Endothelial cell of umbilical vein (primary cell): ENCODE measurements around the gene BAG2. TPM values are rescaled to one million over a fixed set of nuclear protein-coding genes. Genes with fewer than 3 reads are reported as not detected.

ENCODE experiments used
- BruUV-seq: library from RNA; stranded (reverse); fragments of 400-500 nt; replicated peaks from 2 replicates; lab custom pipeline; 2021; lab: Mats Ljungman, UMichigan
- CTCF ChIA-PET: fragments of 300-600, 350-600 bp; sonication (Branson Sonifier 250); formaldehyde crosslinking; loops from one replicate; lab custom pipeline; 2021; ENCODE audit warnings: antibody characterized with exemption, inconsistent platforms; lab: Charles Lee
- POLR2A ChIA-PET: fragments of 300-600, 350-600 bp; sonication (Branson Sonifier 250); formaldehyde crosslinking; loops from one replicate; lab custom pipeline; 2021; ENCODE audit warnings: antibody characterized with exemption, inconsistent platforms; lab: Charles Lee
- DNase-seq: peaks from one replicate; pipeline ENCODE4 v3.0.0-alpha.2; 2011; ENCODE audit warnings: low read depth, low spot score
- FAIRE-seq: peaks from 2 replicates; lab custom pipeline; 2011; peaks lifted over from hg19 to GRCh38; lab: Jason Lieb, UNC
- H2AFZ ChIP-seq: 2 replicates; pipeline ENCODE4 v1.6.0; 2012; ENCODE audit warnings: low read depth, low read length, control low read depth, inconsistent platforms
- H3K27ac ChIP-seq: 2 replicates; pipeline ENCODE4 v1.5.1; 2011; ENCODE audit warnings: low read depth, mild to moderate bottlenecking, control low read depth, low read length, moderate library complexity; ENCODE audit not compliant: insufficient read depth
- H3K27me3 ChIP-seq, 2 experiments: 2 replicates each; pipeline versions ENCODE4 v1.6.0 to v1.6.1; 2011; ENCODE audit warnings: low read length in 2 of 2, mixed read lengths in 1 of 2; ENCODE audit not compliant: control insufficient read depth in 2 of 2, insufficient read depth in 2 of 2
- H3K36me3 ChIP-seq, 2 experiments: 2 replicates in 1 of 2; 3 replicates in 1 of 2; pipeline ENCODE4 v1.5.1; 2011; ENCODE audit warnings: low read length in 2 of 2, mild to moderate bottlenecking in 1 of 2, moderate library complexity in 1 of 2; ENCODE audit not compliant: control insufficient read depth in 2 of 2, insufficient read depth in 2 of 2; ENCODE audit errors: extremely low read depth in 1 of 2
- H3K4me1 ChIP-seq: 3 replicates; pipeline ENCODE4 v1.5.1; 2011; ENCODE audit warnings: mild to moderate bottlenecking, low read length; ENCODE audit not compliant: control insufficient read depth, insufficient read depth; ENCODE audit errors: extremely low read depth
- H3K4me2 ChIP-seq: 2 replicates; pipeline ENCODE4 v1.6.1; 2011; ENCODE audit warnings: low read length, control low read depth, mixed read lengths; ENCODE audit not compliant: insufficient read depth
- H3K4me3 ChIP-seq, 3 experiments: fragments of 200-600 bp in 1 of 3; sonication (generic), shearing (Covaris generic) in 1 of 3; replicated peaks in 1 of 3; 2 replicates each; pipeline ENCODE4 v1.5.1; 2011 to 2016; ENCODE audit warnings: control low read depth in 3 of 3, low read length in 3 of 3, mild to moderate bottlenecking in 2 of 3, inconsistent platforms in 1 of 3, low read depth in 1 of 3, moderate library complexity in 1 of 3; ENCODE audit not compliant: insufficient read depth in 1 of 3
- H3K79me2 ChIP-seq: 2 replicates; pipeline ENCODE4 v1.6.0; 2012; ENCODE audit warnings: low read length, inconsistent platforms; ENCODE audit not compliant: control insufficient read depth, insufficient read depth
- H3K9ac ChIP-seq: replicated peaks from 2 replicates; pipeline ENCODE3; 2011; ENCODE audit warnings: low read length, control low read depth; ENCODE audit not compliant: insufficient read depth; ENCODE audit errors: extremely low read depth
- H3K9me1 ChIP-seq: replicated peaks from 3 replicates; pipeline ENCODE4 v1.6.0; 2011; ENCODE audit warnings: mild to moderate bottlenecking, low read length; ENCODE audit not compliant: control insufficient read depth, insufficient read depth; ENCODE audit errors: extremely low read depth
- H3K9me3 ChIP-seq: replicated peaks from 2 replicates; pipeline ENCODE4 v1.5.1; 2012; ENCODE audit warnings: low read length, inconsistent platforms; ENCODE audit not compliant: control insufficient read depth, insufficient read depth
- H4K20me1 ChIP-seq: replicated peaks from 2 replicates; pipeline ENCODE3; 2011; ENCODE audit warnings: mild to moderate bottlenecking, low read length; ENCODE audit not compliant: control insufficient read depth, insufficient read depth; ENCODE audit errors: extremely low read depth
- CTCF ChIP-seq, 2 donors: IDR thresholded peaks; 1 replicate in 1 of 2; 2 replicates in 1 of 2; pipeline ENCODE4 v1.5.1; 2011; ENCODE audit warnings: low read length in 2 of 2, mild to moderate bottlenecking in 2 of 2, moderate library complexity in 2 of 2, control low read depth in 1 of 2, inconsistent platforms in 1 of 2, low read depth in 1 of 2; ENCODE audit not compliant: insufficient read depth in 1 of 2; ENCODE audit errors: extremely low read depth in 1 of 2
- EZH2 ChIP-seq: IDR thresholded peaks from 2 replicates; pipeline ENCODE4 v1.6.1; 2012; ENCODE audit warnings: borderline replicate concordance, low read depth, mild to moderate bottlenecking, moderate library complexity, low read length, inconsistent platforms; ENCODE audit not compliant: severe bottlenecking
- FOS ChIP-seq: IDR thresholded peaks from 2 replicates; pipeline ENCODE4 v1.6.1; 2011; ENCODE audit warnings: mild to moderate bottlenecking, low read length, moderate library complexity, borderline replicate concordance; ENCODE audit not compliant: insufficient read depth
- GATA2 ChIP-seq: IDR thresholded peaks from 2 replicates; pipeline ENCODE4 v1.7.0; 2011; ENCODE audit warnings: low read depth, mild to moderate bottlenecking, moderate library complexity, mixed read lengths, low read length; ENCODE audit not compliant: insufficient read length, insufficient read depth
- JUN ChIP-seq: IDR thresholded peaks from 2 replicates; pipeline ENCODE4 v1.6.1; 2011; ENCODE audit warnings: borderline replicate concordance, low read depth; ENCODE audit not compliant: insufficient read length, insufficient read depth
- MAX ChIP-seq: IDR thresholded peaks from 2 replicates; pipeline ENCODE4 v1.6.1; 2011; ENCODE audit not compliant: insufficient read depth, insufficient read length
- MYC ChIP-seq: IDR thresholded peaks from one replicate; pipeline ENCODE4 v1.6.1; 2011; ENCODE audit warnings: mild to moderate bottlenecking, low read depth, low read length
- POLR2A ChIP-seq: IDR thresholded peaks from 2 replicates; pipeline ENCODE4 v1.6.1; 2012; ENCODE audit warnings: low read depth, mild to moderate bottlenecking, control low read depth, low read length
- POLR2AphosphoS5 ChIP-seq: IDR thresholded peaks from 2 replicates; pipeline ENCODE4 v1.6.1; 2012; ENCODE audit warnings: low read depth, mild to moderate bottlenecking, control low read depth, low read length, moderate library complexity; ENCODE audit not compliant: insufficient read depth
- dilution Hi-C: fragments of 300-500 bp; cut with MboI; formaldehyde crosslinking; loops from one replicate; pipeline ENCODE4 v1.15.0; 2019; ENCODE audit warnings: low sequenced_read_pairs; ENCODE audit not compliant: extremely low pct_ligation_motif_present
- intact Hi-C: fragments of 100-400 bp; cut with micrococcal nuclease; formaldehyde crosslinking; loops from one replicate; pipeline ENCODE4 v1.10.0; 2022
- polyA plus RNA-seq, 4 experiments: library from polyadenylated mRNA; depleted of rRNA in 3 of 4; stranded (reverse) in 3 of 4; unstranded in 1 of 4; fragments of >200 nt; gene quantifications; 2 replicates each; pipeline versions ENCODE4 v1.2.1 to v1.2.3, GENCODE V29; 2011 to 2012; ENCODE audit warnings: missing spikeins in 1 of 4
- total RNA-seq: library from RNA; stranded (reverse); gene quantifications from 2 replicates; pipeline ENCODE4 v1.2.3, GENCODE V29; 2021

BAG2 gene
- total and polyA plus RNA-seq, 2 donors (not counting 3 experiments of a cell fraction or from before 2014, with no cell fraction given), result 1.1 to 3.9 TPM

- Histone ChIP-seq H3K27me3 (no peaks in the 10 kb centered on the region), H3K4me3 (no peak overlapping the region), H2AFZ (no peak overlapping the region), H3K4me1 (no peaks in the 10 kb centered on the region), H4K20me1 (no peaks in the 10 kb centered on the region), H3K27ac (no peak overlapping the region), H3K9me3 (no peaks in the 10 kb centered on the region), H3K79me2 (peaks cover 30% of the 10 kb centered on the region), H3K4me2 (no peak overlapping the region), H3K9ac (no peak overlapping the region), H3K36me3 (no peaks in the 10 kb centered on the region), H3K9me1 (no peaks in the 10 kb centered on the region)
- DNase-seq (no peak), FAIRE-seq (no peak)
- ChIA-PET CTCF (interaction anchor here (1.1 to 2.0 kb wide), 2 partner anchors 9 to 41 kb away, joined by 4 read pairs; partner anchors contain the start of gene RAB23), POLR2A (no interaction called here)
- TF ChIP-seq FOS (no peak), POLR2AphosphoS5 (no peak), JUN (no peak), CTCF (IDR thresholded peaks at IDR 0.05; ENCODE audit: extremely low read depth in 1 of 2, insufficient read depth in 1 of 2, low read depth in 1 of 2, low read length in 2 of 2) (no peak), POLR2A (no peak), EZH2 (no peak), MYC (no peak), GATA2 (no peak), MAX (no peak)
- dilution Hi-C loops, result no loop called here
- no TSS peak for BruUV-seq
- intact Hi-C loops, result no loop called here
These were observed 8.5 kb downstream of the BAG2 start for GRCh38 chr6:57180596-57180995.
